OCI-M1 (cell line): ENCODE measurements around the gene BST2.
"Not testable (repeated sequence)": the region's sequence is repeated elsewhere in the genome, so short reads cannot be mapped to it uniquely, and the experiment has no call there.

Source experiments
- DNase-seq: peaks from one replicate; lab custom pipeline; 2025; lab: John Stamatoyannopoulos, UW

Gene BST2

DNA sequence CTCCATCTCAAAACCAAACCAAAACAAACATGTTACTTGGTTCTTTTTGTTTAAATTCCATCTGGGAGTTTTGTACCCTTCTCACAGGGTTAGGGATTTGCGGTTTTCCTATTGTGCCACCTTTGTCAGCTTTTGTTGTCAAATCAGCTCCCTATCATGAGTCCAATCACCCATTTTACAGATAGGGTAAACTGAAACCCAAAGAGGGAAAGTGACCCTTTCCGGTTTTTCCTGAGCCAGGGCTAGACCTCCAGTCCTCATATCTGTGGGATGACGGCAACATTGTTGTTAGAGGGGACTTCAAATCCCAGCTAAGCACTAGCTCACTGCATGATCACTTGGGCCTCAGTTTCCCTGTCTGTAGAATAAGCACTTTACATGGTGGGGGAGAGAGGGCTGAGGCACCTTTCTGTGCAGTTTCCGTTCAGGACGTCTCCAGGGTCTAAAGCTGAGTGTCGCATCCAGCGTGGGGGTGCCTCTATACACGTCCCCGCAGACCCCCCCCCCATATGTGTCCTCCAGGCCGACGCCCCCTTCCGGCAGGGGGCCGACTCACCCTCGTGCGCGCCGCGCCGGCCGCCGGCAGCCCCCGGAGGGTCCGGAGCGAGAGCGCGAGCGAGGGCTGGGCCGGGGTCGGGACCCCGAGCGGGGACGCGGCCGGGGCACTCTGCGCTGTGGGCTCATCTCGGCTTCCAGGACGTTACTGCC is 15.3 kb downstream of the BST2 start:
- no peak for DNase-seq

GRCh38 chr19:17389288-17389687 is 16.1 kb downstream of the BST2 start:
- no peak for DNase-seq

GRCh38 chr19:17385878-17386611 is 19.4 kb downstream of the BST2 start:
- DNase-seq = peak; percentile 71

- DNase-seq = no peak
Observed at GRCh38 chr19:17380426-17381138, 24.8 kb downstream of the BST2 start.

DNA sequence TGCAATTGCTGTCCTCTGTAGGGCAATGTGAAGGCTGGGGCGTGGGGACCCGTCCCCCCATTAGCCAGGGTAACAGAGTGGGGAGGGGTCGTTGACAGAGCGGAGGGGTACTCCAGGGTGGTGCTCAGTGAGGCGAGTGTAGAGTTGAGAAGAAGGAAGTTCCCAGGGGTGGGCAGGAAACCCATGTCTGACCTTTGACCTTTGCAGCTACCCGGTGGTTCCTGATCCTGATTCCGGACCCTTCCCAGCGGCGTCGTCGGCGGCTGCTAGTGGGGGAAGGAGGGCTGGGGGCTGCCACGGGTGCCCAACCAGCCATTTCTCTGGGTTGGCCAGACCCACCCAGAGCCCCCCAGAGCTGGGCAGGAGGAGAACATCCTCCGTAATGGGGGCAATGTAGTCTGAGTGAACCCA is 26.2 kb downstream of the BST2 start:
- no peak for DNase-seq

DNA sequence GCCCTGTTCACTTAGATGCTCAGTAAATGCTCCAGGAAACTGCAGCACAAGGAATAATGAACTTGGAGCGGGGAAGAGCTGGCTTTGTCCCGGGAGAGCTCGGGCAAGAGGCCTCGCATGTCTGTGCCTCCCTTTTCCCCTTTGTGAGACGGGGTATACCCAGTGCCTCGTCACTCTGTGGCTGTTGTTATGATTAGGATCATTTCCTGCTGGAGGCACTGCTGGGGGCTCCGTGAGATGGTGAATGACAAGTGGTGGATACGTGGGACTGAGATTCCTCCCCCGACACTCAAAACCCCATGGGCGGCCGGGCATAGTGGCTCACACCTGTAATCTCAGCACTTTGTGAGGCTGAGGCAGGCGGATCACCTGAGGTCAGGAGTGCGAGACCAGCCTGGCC is 27.2 kb downstream of the BST2 start:
- DNase-seq = no peak

DNA sequence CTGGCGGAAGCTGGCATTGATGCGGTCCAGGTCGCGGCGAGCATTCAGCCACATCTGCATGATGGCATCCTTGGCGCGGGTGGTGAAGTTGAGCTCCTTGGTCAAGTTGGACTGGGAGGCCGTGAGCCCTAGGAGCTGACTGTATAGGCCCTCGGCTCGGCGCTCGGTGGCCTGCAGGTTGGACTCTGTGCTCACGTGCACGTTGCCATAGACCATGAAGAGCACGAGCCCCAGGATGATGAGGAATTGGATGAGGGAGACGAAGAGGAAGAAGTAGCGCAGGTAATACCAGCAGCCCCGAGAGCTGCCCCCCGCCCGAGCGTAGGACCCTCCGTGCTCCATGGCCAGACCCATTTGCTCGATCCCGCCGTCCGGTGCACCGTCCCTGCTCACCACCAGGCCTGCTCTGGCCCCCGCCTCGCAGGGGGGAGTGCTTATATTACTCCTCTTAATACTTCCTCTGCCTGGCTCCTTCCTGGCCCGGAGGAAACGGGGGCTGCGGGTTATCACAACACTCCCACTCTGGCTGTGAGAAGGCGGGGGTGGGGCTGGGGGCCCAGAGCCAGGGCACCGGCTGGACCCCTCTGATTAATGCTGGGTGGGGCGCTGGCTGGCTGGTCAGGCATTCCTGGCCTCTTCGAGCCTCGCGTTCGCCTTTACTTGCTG is 28.4 kb downstream of the BST2 start, which contains the start of gene PLVAP:
PLVAP (minus strand) TSS at position 408 of the 666 bp plus-strand sequence; CDS start at position 354, 54 bp downstream.
- peak; percentile 25 for DNase-seq

- DNase-seq = peak; percentile 70
Observed at GRCh38 chr19:17370026-17370587, 35.3 kb downstream of the BST2 start.

- no peak for DNase-seq
Observed at GRCh38 chr19:17365361-17365760, 40.1 kb downstream of the BST2 start.

- DNase-seq = not testable (repeated sequence)
Observed at GRCh38 chr19:17363852-17364605, 41.4 kb downstream of the BST2 start.

DNA sequence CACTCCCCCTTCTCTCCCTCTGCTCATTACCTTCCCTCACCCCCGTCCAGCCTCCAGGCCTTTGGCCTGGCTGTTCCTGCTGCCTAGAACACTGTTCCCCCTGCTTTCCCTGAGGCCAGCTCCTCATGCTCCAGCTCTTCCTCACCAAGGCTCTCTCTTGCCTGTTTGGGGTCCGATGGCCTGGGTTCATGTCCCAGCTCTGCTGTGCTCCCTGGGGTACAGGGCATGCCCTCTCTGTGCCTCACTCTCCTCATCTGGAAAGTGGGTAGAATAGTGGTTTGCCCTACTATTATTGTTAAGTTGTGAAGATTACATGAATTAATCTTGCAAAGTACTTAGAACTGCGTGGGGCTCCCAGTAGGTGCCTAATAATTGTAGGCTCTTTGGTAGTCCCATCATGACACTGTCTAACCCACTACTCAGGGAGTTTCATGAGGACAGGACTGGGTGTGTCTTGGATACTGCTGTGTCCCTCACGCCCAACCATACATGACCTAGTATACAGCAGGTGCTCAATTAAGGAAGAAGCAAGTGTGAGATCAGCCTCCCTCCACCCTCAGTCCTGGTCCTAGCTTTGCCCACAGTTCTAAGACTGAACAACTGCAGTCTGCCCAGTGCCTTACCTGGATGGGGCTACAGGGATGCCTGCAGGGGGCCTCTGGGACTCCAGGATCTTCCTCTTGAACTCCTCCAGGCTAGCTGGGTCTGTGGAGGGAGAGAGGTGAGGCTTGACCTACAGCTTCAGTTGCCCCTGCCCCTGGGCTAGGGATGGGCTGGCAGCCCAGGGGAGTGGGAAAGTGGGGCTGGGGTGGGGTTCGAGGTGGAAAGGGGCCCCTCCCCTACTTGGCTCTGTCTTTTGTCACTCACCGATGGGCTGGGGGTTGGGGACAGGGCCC is 45.3 kb downstream of the BST2 start:
- DNase-seq = no peak

GRCh38 chr19:17358395-17358794 is 47.0 kb downstream of the BST2 start:
- DNase-seq = no peak

- DNase-seq = no peak
Observed at GRCh38 chr19:17357724-17358123, 47.7 kb downstream of the BST2 start.

GRCh38 chr19:17357078-17357666 is 48.3 kb downstream of the BST2 start:
- DNase-seq = no peak

GRCh38 chr19:17353386-17353785 is 52.0 kb downstream of the BST2 start:
- DNase-seq = no peak
